Measurements from ENCODE around the gene GPR3. TPM values are rescaled to one million over a fixed set of nuclear protein-coding genes. Genes with fewer than 3 reads are reported as not detected.

Gene GPR3
- total and polyA plus RNA-seq, 4 experiments from 2014 or later, result not detected

DNA sequence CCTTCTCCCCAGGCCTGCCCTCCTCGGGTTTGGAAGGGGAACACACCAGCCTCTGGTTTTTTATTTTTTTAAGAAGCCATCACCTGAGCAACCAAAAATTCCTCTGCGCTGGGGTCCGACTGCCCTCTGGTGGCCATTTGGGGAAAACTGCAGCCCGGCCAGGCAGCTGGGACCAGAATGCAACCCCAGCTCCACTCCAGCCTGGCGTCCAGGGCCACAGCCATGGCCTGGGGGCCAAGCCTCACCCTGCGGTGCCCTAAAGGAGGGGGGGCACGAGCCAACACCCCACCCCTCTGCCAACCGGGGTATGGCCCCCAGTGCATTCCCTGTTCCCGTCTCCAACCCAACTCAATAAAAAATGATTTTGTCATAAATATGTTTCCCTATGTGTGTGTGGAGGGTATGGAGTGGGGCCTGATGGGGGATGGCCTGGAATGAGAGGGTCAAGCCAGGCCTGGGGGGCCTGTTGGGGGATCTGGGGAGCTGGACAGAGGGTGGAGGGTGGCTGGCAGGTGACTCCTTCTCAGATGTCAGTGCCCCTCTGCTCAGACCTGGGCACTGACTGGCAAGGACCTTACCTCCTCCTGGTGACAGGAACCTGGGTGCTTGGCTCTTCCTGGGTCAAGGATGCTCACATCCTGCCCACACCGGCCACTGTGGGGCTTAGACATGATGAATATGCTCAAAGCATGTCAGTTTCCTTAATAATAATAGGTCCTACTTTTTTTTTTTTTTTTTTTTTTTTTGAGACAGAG is 3.2 kb downstream of the GPR3 start:
- Histone ChIP-seq H3K4me3 (ENCODE audit: low read length in 2 of 2) (no peak overlapping the region), H3K27ac (ENCODE audit: low read depth, low read length) (no peak overlapping the region), H3K36me3 (ENCODE audit: insufficient read depth, low read length) (no peaks in the 10 kb centered on the region), H3K9me3 (ENCODE audit: control insufficient read depth in 1 of 2, low read length in 2 of 2) (no peaks in the 10 kb centered on the region), H3K27me3 (ENCODE audit: insufficient read depth, low read length) (no peaks in the 10 kb centered on the region), H3K4me1 (ENCODE audit: insufficient read depth, low read length) (peaks cover 26% of the 10 kb centered on the region)
- Mint-ChIP-seq H3K27me3 (no peaks in the 10 kb centered on the region), H3K9me3 (peaks cover 0 to 1% (median 0%) of the 10 kb centered on the region in 8 donors), H3K36me3 (no peaks in the 10 kb centered on the region), H3K4me1 (peaks cover 9 to 26% (median 16%) of the 10 kb centered on the region in 4 donors), H3K4me3 (peak overlapping the region in 2 of 8 donors; percentile 36 to 68), H3K27ac (peak overlapping the region in 6 of 7 donors; percentile 51 to 79 (median 65))
- DNase-seq, result peak; percentile 81 to 84 (median 82)
- ChIA-PET CTCF (ENCODE audit: partially characterized antibody) (interaction anchor here (0.6 to 13.9 kb wide), 27 partner anchors 10 to 600 kb away, joined by 3 to 317 read pairs (median 4); partner anchors contain the start of genes AHDC1, MAP3K6 and SYTL1), POLR2A (ENCODE audit: partially characterized antibody) (interaction anchor here (0.9 to 2.6 kb wide), 9 partner anchors 30 to 267 kb away, joined by 3 to 15 read pairs (median 4); partner anchors contain the start of genes SYTL1 and WASF2)
- intact Hi-C loops (cut with micrococcal nuclease), result loop anchor here (1.0 to 5.0 kb wide), 4 partner anchors 38 to 198 kb away; no protein-coding TSS in a partner anchor

- Histone ChIP-seq H3K4me3 (ENCODE audit: low read length in 2 of 2) (no peak overlapping the region), H3K27me3 (ENCODE audit: insufficient read depth, low read length) (no peaks in the 10 kb centered on the region), H3K27ac (ENCODE audit: low read depth, low read length) (no peak overlapping the region), H3K4me1 (ENCODE audit: insufficient read depth, low read length) (peaks cover 18% of the 10 kb centered on the region), H3K9me3 (ENCODE audit: control insufficient read depth in 1 of 2, low read length in 2 of 2) (no peaks in the 10 kb centered on the region), H3K36me3 (ENCODE audit: insufficient read depth, low read length) (no peaks in the 10 kb centered on the region)
- ChIA-PET CTCF (ENCODE audit: partially characterized antibody) (interaction anchor here (0.9 to 13.9 kb wide), 16 partner anchors 9 to 294 kb away, joined by 3 to 317 read pairs (median 4); partner anchors contain the start of gene AHDC1), POLR2A (ENCODE audit: partially characterized antibody) (interaction anchor here (0.6 to 2.6 kb wide), 7 partner anchors 31 to 508 kb away, joined by 3 to 15 read pairs (median 3); partner anchors contain the start of gene AHDC1)
- Mint-ChIP-seq H3K4me3 (no peak overlapping the region), H3K27ac (no peak overlapping the region), H3K9me3 (peaks cover 0 to 1% (median 0%) of the 10 kb centered on the region in 8 donors), H3K36me3 (peaks cover 0 to 1% of the 10 kb centered on the region in 2 donors), H3K27me3 (no peaks in the 10 kb centered on the region), H3K4me1 (peaks cover 1 to 26% (median 12%) of the 10 kb centered on the region in 4 donors)
- DNase-seq, result no peak
- intact Hi-C loops (cut with micrococcal nuclease), result loop anchor here (5.0 kb wide), 1 partner anchor 200 kb away; no protein-coding TSS in a partner anchor
These were observed 4.7 kb downstream of the GPR3 start for GRCh38 chr1:27397110-27397509.

DNA sequence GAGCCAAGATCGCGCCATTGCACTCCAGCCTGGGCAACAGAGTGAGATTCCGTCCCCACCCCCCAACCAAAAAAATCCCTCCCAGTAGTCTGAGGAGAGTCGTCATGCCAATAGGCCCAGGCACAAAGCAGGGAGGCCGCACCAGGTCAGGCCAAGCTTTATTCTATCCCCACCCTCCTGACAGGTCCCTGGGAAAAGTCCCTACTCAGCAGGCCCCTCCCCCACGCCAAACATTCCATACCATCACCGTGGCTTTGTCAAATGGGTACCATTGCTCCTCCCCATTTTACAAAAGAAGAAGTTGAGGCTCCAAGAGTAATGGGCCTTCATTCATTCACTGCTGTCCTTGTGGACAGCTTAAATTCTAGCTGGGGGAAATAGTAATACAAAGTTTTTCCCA is 5.3 kb downstream of the GPR3 start:
- intact Hi-C loops (cut with micrococcal nuclease), result loop anchor here (5.0 kb wide), 1 partner anchor 200 kb away; no protein-coding TSS in a partner anchor
- Mint-ChIP-seq H3K4me1 (peaks cover 0 to 22% (median 13%) of the 10 kb centered on the region in 4 donors), H3K36me3 (peaks cover 0 to 1% of the 10 kb centered on the region in 2 donors), H3K9me3 (peaks cover 0 to 1% (median 0%) of the 10 kb centered on the region in 8 donors), H3K4me3 (no peak overlapping the region), H3K27me3 (no peaks in the 10 kb centered on the region), H3K27ac (peak overlapping the region in 3 of 7 donors; percentile 47 to 78 (median 59))
- H3K27me3 ChIP-seq (ENCODE audit: insufficient read depth, low read length), result no peaks in the 10 kb centered on the region
- H3K27ac ChIP-seq (ENCODE audit: low read depth, low read length), result no peak overlapping the region
- no peak overlapping the region for H3K4me3 ChIP-seq (ENCODE audit: low read length in 2 of 2)
- H3K4me1 ChIP-seq (ENCODE audit: insufficient read depth, low read length), result peaks cover 14% of the 10 kb centered on the region
- no peaks in the 10 kb centered on the region for H3K36me3 ChIP-seq (ENCODE audit: insufficient read depth, low read length)
- no peak for DNase-seq
- H3K9me3 ChIP-seq (ENCODE audit: control insufficient read depth in 1 of 2, low read length in 2 of 2), result no peaks in the 10 kb centered on the region
- CTCF ChIA-PET (ENCODE audit: partially characterized antibody), result interaction anchor here (1.2 to 13.9 kb wide), 9 partner anchors 10 to 295 kb away, joined by 3 to 317 read pairs (median 7); partner anchors contain the start of gene AHDC1
- POLR2A ChIA-PET (ENCODE audit: partially characterized antibody), result interaction anchor here (0.9 to 1.1 kb wide), 4 partner anchors 32 to 328 kb away, joined by 3 read pairs; partner anchors contain the start of genes AHDC1 and FAM76A

DNA sequence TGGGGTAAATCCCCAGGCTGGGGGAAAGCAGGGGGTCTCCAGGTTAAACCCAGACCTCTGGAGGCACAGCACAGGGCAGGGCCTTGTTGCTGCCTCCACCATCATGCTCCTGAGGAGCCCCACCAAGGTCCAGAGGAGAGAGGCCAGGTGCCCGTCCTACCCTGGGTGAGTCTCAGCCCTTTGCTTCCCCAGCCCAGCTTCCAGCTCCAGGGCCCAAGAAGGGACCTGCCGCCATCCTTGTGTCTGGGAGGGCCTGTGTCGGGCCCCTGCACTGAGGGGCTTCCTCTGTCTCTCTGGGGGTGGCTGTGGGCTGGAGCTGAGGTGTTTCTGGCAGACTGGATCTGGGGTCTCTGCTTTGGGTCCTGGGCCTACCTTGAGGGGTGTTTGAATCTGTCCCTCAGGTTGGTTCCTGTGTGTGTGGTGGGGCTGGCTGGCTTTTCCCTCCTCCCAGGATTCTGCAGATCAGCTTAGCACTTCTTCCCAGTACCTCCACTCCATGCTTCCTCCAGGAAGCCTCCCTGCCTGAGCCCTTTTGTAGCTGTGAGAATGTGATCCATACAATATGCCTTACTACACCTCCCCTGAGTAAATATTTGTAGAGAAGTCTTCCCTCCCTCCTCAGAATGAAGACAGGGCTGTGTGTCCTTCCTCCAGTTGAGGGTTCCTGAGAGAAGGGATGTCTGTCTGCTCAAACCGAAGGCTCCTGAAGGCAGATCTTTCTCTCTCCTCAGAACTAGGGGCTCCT is 6.2 kb downstream of the GPR3 start:
- H3K4me1 Mint-ChIP-seq, result peaks cover 2 to 22% (median 14%) of the 10 kb centered on the region in 4 donors
- POLR2A ChIA-PET (ENCODE audit: partially characterized antibody), result interaction anchor here (1.0 to 1.5 kb wide), 2 partner anchors 22 to 327 kb away, joined by 3 read pairs; partner anchors contain the start of gene FAM76A
- intact Hi-C loops (cut with micrococcal nuclease), result loop anchor here (5.0 kb wide), 1 partner anchor 201 kb away; no protein-coding TSS in a partner anchor

DNA sequence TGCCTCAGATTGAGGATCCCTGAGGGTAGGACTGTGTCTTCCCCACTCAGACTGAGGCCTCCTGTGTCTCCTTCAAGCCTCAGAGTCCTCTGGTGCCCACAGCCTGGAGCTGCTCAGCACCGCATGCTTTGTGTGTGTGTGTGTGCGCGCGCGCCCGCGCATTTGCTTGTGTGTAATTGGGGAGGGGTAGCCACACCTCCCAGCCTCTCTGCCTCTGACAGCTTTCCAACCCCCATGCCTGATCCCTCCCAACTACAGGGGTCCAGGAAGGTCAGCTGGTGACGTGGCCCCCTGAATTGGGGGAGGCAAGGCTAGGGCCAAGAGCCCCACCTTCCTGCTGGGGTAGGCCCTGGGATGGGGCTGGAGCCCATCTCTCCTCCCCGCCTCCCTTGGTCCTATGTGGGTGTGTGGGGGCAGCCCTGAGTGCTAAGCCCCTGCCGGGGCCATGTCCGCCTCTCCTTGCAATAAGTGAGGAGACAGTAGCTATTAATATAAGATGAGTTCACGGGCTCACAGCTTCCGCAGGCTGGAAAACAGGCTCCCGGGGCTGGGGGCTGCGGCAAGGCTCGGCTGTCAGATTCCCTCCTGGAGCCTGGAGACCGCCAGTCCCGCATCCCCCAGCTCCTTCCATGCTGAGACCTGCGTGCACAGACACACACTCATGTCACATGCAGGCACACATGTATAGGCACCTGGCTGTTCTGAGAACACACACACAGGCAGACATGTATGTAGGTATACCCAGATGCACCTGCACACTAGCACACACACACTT is 7.0 kb downstream of the GPR3 start:
- no peak for DNase-seq
- H3K36me3 Mint-ChIP-seq, result peaks cover 0 to 3% of the 10 kb centered on the region in 2 donors
- ChIA-PET CTCF (ENCODE audit: partially characterized antibody) (interaction anchor here (1.1 to 13.9 kb wide), 6 partner anchors 12 to 208 kb away, joined by 3 to 317 read pairs (median 4); partner anchors contain the start of gene AHDC1), POLR2A (ENCODE audit: partially characterized antibody) (interaction anchor here (1.0 to 1.5 kb wide), 2 partner anchors 21 to 209 kb away, joined by 3 read pairs; no protein-coding TSS in a partner anchor)
- H3K27ac ChIP-seq (ENCODE audit: low read depth, low read length), result no peak overlapping the region
- H3K27me3 Mint-ChIP-seq, result no peaks in the 10 kb centered on the region
- H3K4me3 ChIP-seq (ENCODE audit: low read length in 2 of 2), result no peak overlapping the region
- H3K27me3 ChIP-seq (ENCODE audit: insufficient read depth, low read length), result no peaks in the 10 kb centered on the region
- H3K4me1 Mint-ChIP-seq, result peaks cover 2 to 22% (median 16%) of the 10 kb centered on the region in 4 donors
- no peaks in the 10 kb centered on the region for H3K9me3 ChIP-seq (ENCODE audit: control insufficient read depth in 1 of 2, low read length in 2 of 2)
- H3K4me3 Mint-ChIP-seq, result no peak overlapping the region
- H3K4me1 ChIP-seq (ENCODE audit: insufficient read depth, low read length), result peaks cover 11% of the 10 kb centered on the region
- H3K9me3 Mint-ChIP-seq, result peaks cover 0 to 1% (median 0%) of the 10 kb centered on the region in 8 donors
- H3K36me3 ChIP-seq (ENCODE audit: insufficient read depth, low read length), result no peaks in the 10 kb centered on the region
- peak overlapping the region in 5 of 7 donors; percentile 39 to 71 (median 42) for H3K27ac Mint-ChIP-seq
- intact Hi-C loops (cut with micrococcal nuclease), result loop anchor here (5.0 kb wide), 1 partner anchor 202 kb away; no protein-coding TSS in a partner anchor

More for the DNA sequence above, 6.2 kb downstream of the GPR3 start:
- no peaks in the 10 kb centered on the region for H3K36me3 ChIP-seq (ENCODE audit: insufficient read depth, low read length)
- DNase-seq, result no peak
- no peak overlapping the region for H3K27ac ChIP-seq (ENCODE audit: low read depth, low read length)
- H3K9me3 Mint-ChIP-seq, result peaks cover 0 to 1% (median 0%) of the 10 kb centered on the region in 8 donors
- H3K9me3 ChIP-seq (ENCODE audit: control insufficient read depth in 1 of 2, low read length in 2 of 2), result no peaks in the 10 kb centered on the region
- peaks cover 11% of the 10 kb centered on the region for H3K4me1 ChIP-seq (ENCODE audit: insufficient read depth, low read length)
- no peak overlapping the region for H3K4me3 Mint-ChIP-seq
- peak overlapping the region in 4 of 7 donors; percentile 4 to 71 (median 40) for H3K27ac Mint-ChIP-seq
- no peak overlapping the region for H3K4me3 ChIP-seq (ENCODE audit: low read length in 2 of 2)
- H3K36me3 Mint-ChIP-seq, result peaks cover 0 to 1% of the 10 kb centered on the region in 2 donors
- no peaks in the 10 kb centered on the region for H3K27me3 Mint-ChIP-seq
- H3K27me3 ChIP-seq (ENCODE audit: insufficient read depth, low read length), result no peaks in the 10 kb centered on the region
- CTCF ChIA-PET (ENCODE audit: partially characterized antibody), result interaction anchor here (1.1 to 13.9 kb wide), 7 partner anchors 11 to 208 kb away, joined by 3 to 317 read pairs (median 4); partner anchors contain the start of gene AHDC1

Measured in CD4-positive, alpha-beta memory T cell (primary cell).